ENCODE data around the gene NPAS4. TPM values are rescaled to one million over a fixed set of nuclear protein-coding genes. Genes with fewer than 3 reads are reported as not detected.

Gene NPAS4
- total RNA-seq, 1 experiment from 2014 or later: 0.79 TPM

GRCh38 chr11:66454247-66454646, 33.4 kb downstream of the NPAS4 start:
- ATAC-seq (no peak), DNase-seq (ENCODE audit: low spot score) (no peak)
- peaks cover 6% of the 10 kb centered on the region for H3K4me1 Mint-ChIP-seq
- TF ChIP-seq FOXJ3 (CRISPR knock-in tag; IDR thresholded peaks at IDR 0.05; ENCODE audit: borderline replicate concordance) (no peak), CDX4 (CRISPR knock-in tag; IDR thresholded peaks at IDR 0.05; ENCODE audit: borderline replicate concordance) (no peak), ZNF138 (CRISPR knock-in tag; conservative IDR thresholded peaks at IDR 0.05) (no peak)
- ChIA-PET POLR2A (interaction anchor here (1.0 kb wide), 1 partner anchor 15 kb away, joined by 4 read pairs; the partner anchor contains the start of gene MRPL11), CTCF (interaction anchor here (1.2 kb wide), 1 partner anchor 26 kb away, joined by 6 read pairs; the partner anchor contains the start of gene DPP3)
- H3K9me3 Mint-ChIP-seq: peaks cover 10% of the 10 kb centered on the region
- H3K27me3 Mint-ChIP-seq (ENCODE audit: low read depth): peaks cover 8% of the 10 kb centered on the region
- H3K36me3 Mint-ChIP-seq: no peaks in the 10 kb centered on the region; the same call in 1 of the 2 replicates
- H3K4me3 Mint-ChIP-seq: no peak overlapping the region
- no peak overlapping the region for H3K27ac Mint-ChIP-seq

GRCh38 chr11:66454828-66455227, 34.0 kb downstream of the NPAS4 start:
- no peaks in the 10 kb centered on the region; the same call in 1 of the 2 replicates for H3K36me3 Mint-ChIP-seq
- TF ChIP-seq TCF7 (CRISPR knock-in tag; IDR thresholded peaks at IDR 0.05; ENCODE audit: low read depth) (no peak), ATF2 (CRISPR knock-in tag; IDR thresholded peaks at IDR 0.05; ENCODE audit: borderline replicate concordance, low read depth) (no peak), ZNF532 (CRISPR knock-in tag; IDR thresholded peaks at IDR 0.05; ENCODE audit: borderline replicate concordance) (no peak), NR1H2 (CRISPR knock-in tag; IDR thresholded peaks at IDR 0.05) (no peak), ATF3 (CRISPR knock-in tag; conservative IDR thresholded peaks at IDR 0.05) (no peak), GRHL2 (CRISPR knock-in tag; IDR thresholded peaks at IDR 0.05; ENCODE audit: insufficient replicate concordance, severe bottlenecking) (no peak), IRF2 (CRISPR knock-in tag; IDR thresholded peaks at IDR 0.05; ENCODE audit: borderline replicate concordance, low read depth) (no peak), TP53 (CRISPR knock-in tag; IDR thresholded peaks at IDR 0.05) (no peak), ZNF416 (CRISPR knock-in tag; IDR thresholded peaks at IDR 0.05) (no peak), TEAD4 (CRISPR knock-in tag; IDR thresholded peaks at IDR 0.05) (no peak), ZNF121 (CRISPR knock-in tag; IDR thresholded peaks at IDR 0.05) (no peak), ZNF423 (CRISPR knock-in tag; IDR thresholded peaks at IDR 0.05) (no peak), IRF1 (CRISPR knock-in tag; IDR thresholded peaks at IDR 0.05) (no peak)
- H3K4me3 Mint-ChIP-seq: no peak overlapping the region
- peaks cover 3% of the 10 kb centered on the region; the same call in 1 of the 2 replicates for H3K4me1 Mint-ChIP-seq
- ATAC-seq (no peak), DNase-seq (ENCODE audit: low spot score) (no peak)
- CTCF ChIA-PET: interaction anchor here (0.8 to 1.4 kb wide), 4 partner anchors 10 to 66 kb away, joined by 4 to 7 read pairs (median 5); partner anchors contain the start of genes DPP3 and PELI3
- H3K9me3 Mint-ChIP-seq: peaks cover 10% of the 10 kb centered on the region
- no peak overlapping the region for H3K27ac Mint-ChIP-seq
- POLR2A ChIA-PET: interaction anchor here (0.6 kb wide), 1 partner anchor 183 kb away, joined by 4 read pairs; no protein-coding TSS in a partner anchor
- peaks cover 8% of the 10 kb centered on the region for H3K27me3 Mint-ChIP-seq (ENCODE audit: low read depth)
